ENCODE data around the gene NOX1.
"Not testable (repeated sequence)": the region's sequence is repeated elsewhere in the genome, so short reads cannot be mapped to it uniquely, and the experiment has no call there.

Gene NOX1

DNA sequence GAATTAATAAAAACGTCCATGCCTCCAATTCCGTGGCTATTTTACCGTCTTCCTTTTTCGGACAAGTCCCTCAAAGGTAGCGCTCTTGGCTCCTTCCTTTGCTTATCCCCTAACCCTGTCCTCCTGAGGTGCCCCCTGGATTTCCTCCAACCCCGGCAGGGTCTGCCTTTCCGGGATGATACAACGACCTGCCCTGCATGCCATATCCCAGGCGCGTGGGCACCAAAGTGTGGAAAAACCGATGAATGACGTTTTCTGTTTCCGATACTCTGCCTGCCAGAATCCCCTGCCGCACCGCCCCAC is 54.7 kb downstream of the NOX1 start:
- no peak for DNase-seq

DNA sequence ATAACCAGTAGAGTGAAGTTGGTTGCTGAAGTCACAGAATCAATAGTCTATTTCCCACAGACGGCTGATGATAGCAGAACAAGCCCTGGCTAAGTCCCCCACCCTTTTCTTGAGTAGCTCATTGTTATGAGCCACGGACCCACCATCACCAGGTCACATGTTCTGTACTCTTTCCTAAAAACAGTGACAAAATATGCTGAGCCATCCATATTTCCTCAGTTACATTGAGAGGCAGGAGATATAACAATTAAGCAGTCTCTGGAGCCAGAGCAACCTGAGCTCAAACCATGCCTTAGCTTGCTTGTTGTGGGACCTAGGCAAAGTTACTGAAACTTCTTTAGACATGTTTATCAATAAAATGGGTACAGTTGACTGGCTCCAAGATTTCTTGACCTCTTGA is 56.8 kb downstream of the NOX1 start:
- DNase-seq, result no peak

DNA sequence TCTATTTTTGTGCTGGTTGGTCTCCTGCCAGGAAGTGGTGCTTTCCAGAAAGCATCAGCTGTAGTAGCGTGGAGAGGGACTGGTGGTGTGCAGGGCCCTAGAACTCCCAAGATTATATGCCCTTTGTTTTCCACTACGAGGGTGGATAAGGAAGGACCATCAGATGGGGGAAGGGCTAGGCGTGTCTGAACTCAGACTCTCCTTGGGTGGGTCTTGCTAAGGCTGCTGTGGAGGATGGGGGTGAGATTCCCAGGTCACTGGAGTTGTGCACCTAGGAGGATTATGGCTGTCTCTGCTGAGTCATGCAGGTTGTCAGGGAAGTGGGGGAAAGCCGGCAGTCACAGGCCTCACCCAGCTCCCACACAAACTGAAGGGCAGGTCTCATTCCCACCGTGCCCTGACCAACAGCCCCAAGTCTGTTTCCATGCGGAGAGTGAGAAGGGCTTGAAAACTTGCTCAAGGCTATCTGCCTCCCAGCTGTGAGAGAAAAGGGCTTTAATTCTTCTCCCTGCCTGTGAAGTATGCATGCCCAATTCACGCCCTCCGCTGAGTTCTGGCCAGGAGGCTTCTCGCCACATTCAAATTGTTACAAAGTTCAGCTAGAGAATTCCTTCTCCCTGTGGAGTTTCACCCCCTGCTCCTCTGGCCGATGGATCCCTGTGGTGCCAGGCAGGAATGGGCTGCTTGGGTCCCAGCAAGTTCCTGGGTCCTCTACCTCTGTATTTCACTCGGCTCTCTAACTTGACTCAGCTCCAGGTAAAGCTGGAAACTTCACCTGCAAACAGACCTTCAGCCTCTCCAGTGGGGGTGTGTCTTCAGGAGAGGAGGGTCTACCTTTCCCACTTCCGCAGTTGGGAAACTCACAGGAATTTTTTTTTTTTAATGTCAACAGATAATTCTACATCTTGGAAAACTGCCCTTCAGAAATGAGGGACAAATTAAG is 61.7 kb downstream of the NOX1 start:
- DNase-seq, result no peak

DNA sequence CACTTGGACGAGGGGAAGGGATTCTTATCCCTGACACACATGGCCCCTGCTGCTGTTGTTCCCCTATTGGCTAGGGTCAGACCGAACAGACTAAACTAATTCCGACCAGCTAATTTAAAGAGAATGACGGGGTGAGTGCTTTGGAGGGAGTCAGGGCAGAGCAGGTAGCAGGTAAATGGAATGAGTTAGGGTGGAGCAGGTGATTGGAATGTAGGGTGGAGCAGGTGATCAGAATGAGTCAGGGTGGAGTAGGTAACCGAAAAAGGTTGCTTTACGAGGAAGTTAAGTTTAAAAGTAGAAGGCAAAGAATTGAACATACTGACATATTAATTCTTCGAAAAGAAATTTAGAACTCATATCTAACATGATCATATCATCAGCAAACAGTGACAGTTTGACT is 65.9 kb downstream of the NOX1 start:
- DNase-seq, result not testable (repeated sequence)

DNA sequence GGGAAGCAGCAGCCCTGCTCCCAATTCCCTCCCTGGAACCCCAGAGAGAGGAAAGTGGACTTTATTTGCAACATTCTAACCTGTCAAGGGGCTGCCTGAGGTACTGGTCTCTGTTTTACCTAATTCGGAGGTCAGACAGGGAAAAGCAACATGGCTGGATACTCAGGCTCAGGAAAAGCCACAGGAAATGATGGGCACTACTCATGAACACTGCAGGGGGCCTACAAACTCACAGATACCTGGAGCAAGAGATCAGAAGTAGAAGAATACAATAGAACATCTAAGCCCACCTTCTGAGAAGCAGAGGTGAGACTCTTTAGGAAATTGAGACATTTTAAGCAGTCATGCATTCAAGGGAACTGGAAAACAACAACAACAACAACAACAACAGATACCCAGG is 69.4 kb downstream of the NOX1 start:
- no peak for DNase-seq

DNA sequence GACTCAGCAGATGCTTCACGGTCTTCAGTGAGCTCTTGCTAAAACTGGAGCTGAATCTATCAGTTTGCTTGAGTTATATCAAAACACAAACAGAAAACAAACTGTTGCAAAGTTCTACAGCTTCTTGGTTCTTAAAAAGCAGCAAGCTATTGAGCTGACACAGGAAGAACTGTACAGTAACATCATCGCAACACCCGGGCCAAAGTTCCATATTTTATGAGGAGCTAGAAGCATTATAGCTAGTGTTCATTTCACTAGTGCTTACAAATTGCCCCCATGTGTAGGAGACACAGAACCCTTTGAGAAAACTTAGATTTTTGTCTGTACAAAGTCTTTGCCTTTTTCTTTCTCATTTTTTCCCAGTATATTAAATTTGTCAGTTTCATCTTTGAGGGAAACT is 71.3 kb downstream of the NOX1 start:
- DNase-seq, result no peak

DNA sequence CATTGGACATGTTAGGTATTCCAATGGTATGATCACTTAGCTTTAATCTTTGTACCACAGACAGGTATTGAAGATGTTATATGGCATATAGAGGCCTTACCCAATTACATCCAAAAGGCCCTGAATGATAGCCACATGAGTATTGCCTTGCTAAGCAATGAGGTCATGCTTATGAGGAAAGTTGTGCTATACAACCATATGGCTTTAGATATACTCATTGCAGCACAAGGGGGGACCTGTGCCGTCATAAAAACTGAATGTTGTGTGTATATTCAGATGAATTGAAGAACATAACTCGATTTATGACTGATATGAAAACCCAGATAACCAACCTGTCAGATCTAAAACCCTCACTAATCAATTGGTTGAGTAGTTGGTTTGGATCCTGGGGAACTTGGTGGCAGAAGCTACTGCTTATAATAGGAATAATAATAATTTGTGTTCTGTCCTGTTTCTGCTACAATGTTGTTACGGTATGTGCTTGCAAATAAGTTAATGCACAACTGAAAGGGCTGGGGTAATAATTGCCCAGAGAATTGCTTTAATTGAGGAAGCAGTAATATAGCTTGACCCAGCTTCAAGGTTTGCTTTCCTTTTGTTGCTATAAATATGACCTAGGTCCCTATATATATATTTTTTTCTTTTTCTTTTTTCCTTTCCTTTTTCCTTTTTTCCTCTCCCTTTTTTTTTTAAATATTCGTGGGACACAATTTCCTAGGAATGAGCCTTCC is 75.5 kb downstream of the NOX1 start:
- DNase-seq, result no peak

DNA sequence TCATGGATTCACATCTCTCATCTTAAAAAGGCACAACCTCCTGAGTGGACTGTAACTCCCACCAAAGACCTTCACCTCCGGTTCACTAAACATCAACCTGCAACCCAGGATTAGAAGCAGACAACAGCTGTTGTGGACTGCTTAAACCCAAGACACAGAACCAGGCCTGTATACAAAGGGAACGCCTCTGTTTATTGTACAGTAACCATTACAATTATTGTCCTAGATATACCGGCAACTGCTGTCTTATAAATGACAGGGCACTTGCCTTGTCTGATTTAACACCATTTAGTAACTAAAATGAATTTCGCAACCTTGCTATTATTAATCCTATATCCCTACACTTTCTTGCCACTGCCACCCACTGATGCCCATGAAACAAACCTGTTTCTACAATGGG is 76.8 kb downstream of the NOX1 start:
- no peak for DNase-seq

DNA sequence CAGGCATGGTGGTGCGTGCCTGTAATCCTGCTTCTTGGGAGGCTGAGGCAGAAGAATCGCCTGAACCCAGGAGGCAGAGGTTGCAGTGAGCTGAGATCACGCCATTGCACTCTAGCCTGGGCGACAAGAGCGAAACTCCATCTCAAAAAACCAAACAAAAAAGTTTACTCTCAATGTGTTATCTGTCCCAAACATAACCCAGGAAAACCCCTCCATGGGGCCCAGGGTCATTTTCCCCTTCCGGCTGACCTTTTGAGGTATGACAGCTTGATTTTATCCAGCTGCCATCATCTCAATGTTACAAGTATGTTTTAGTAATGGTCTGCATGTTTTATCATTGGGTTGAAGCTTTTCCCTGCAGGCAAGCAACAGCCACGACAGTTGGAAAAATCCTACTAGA is 77.8 kb downstream of the NOX1 start:
- DNase-seq, result not testable (repeated sequence)

Data from activated T-cell treated with anti-CD3 and anti-CD28 coated beads, Interleukin-2, amount 50 U/mL, for 48 hours (primary cell).